Endothelial cell of umbilical vein (primary cell): ENCODE data around the gene POU6F2. TPM values are rescaled to one million over a fixed set of nuclear protein-coding genes. Genes with fewer than 3 reads are reported as not detected.

Experiments
- BruUV-seq: library from RNA; stranded (reverse); fragments of 400-500 nt; replicated peaks from 2 replicates; lab custom pipeline; 2021; lab: Mats Ljungman, UMichigan
- CTCF ChIA-PET: fragments of 300-600, 350-600 bp; sonication (Branson Sonifier 250); formaldehyde crosslinking; loops from one replicate; lab custom pipeline; 2021; ENCODE audit warnings: antibody characterized with exemption, inconsistent platforms; lab: Charles Lee
- POLR2A ChIA-PET: fragments of 300-600, 350-600 bp; sonication (Branson Sonifier 250); formaldehyde crosslinking; loops from one replicate; lab custom pipeline; 2021; ENCODE audit warnings: antibody characterized with exemption, inconsistent platforms; lab: Charles Lee
- DNase-seq: peaks from one replicate; pipeline ENCODE4 v3.0.0-alpha.2; 2011; ENCODE audit warnings: low read depth, low spot score
- FAIRE-seq: peaks from 2 replicates; lab custom pipeline; 2011; peaks lifted over from hg19 to GRCh38; lab: Jason Lieb, UNC
- H2AFZ ChIP-seq: 2 replicates; pipeline ENCODE4 v1.6.0; 2012; ENCODE audit warnings: low read depth, low read length, control low read depth, inconsistent platforms
- H3K27ac ChIP-seq: 2 replicates; pipeline ENCODE4 v1.5.1; 2011; ENCODE audit warnings: low read depth, mild to moderate bottlenecking, control low read depth, low read length, moderate library complexity; ENCODE audit not compliant: insufficient read depth
- H3K27me3 ChIP-seq, 2 experiments: 2 replicates each; pipeline versions ENCODE4 v1.6.0 to v1.6.1; 2011; ENCODE audit warnings: low read length in 2 of 2, mixed read lengths in 1 of 2; ENCODE audit not compliant: control insufficient read depth in 2 of 2, insufficient read depth in 2 of 2
- H3K36me3 ChIP-seq, 2 experiments: 2 replicates in 1 of 2; 3 replicates in 1 of 2; pipeline ENCODE4 v1.5.1; 2011; ENCODE audit warnings: low read length in 2 of 2, mild to moderate bottlenecking in 1 of 2, moderate library complexity in 1 of 2; ENCODE audit not compliant: control insufficient read depth in 2 of 2, insufficient read depth in 2 of 2; ENCODE audit errors: extremely low read depth in 1 of 2
- H3K4me1 ChIP-seq: 3 replicates; pipeline ENCODE4 v1.5.1; 2011; ENCODE audit warnings: mild to moderate bottlenecking, low read length; ENCODE audit not compliant: control insufficient read depth, insufficient read depth; ENCODE audit errors: extremely low read depth
- H3K4me2 ChIP-seq: 2 replicates; pipeline ENCODE4 v1.6.1; 2011; ENCODE audit warnings: low read length, control low read depth, mixed read lengths; ENCODE audit not compliant: insufficient read depth
- H3K4me3 ChIP-seq, 3 experiments: fragments of 200-600 bp in 1 of 3; sonication (generic), shearing (Covaris generic) in 1 of 3; replicated peaks in 1 of 3; 2 replicates each; pipeline ENCODE4 v1.5.1; 2011 to 2016; ENCODE audit warnings: control low read depth in 3 of 3, low read length in 3 of 3, mild to moderate bottlenecking in 2 of 3, inconsistent platforms in 1 of 3, low read depth in 1 of 3, moderate library complexity in 1 of 3; ENCODE audit not compliant: insufficient read depth in 1 of 3
- H3K79me2 ChIP-seq: 2 replicates; pipeline ENCODE4 v1.6.0; 2012; ENCODE audit warnings: low read length, inconsistent platforms; ENCODE audit not compliant: control insufficient read depth, insufficient read depth
- H3K9ac ChIP-seq: replicated peaks from 2 replicates; pipeline ENCODE3; 2011; ENCODE audit warnings: low read length, control low read depth; ENCODE audit not compliant: insufficient read depth; ENCODE audit errors: extremely low read depth
- H3K9me1 ChIP-seq: replicated peaks from 3 replicates; pipeline ENCODE4 v1.6.0; 2011; ENCODE audit warnings: mild to moderate bottlenecking, low read length; ENCODE audit not compliant: control insufficient read depth, insufficient read depth; ENCODE audit errors: extremely low read depth
- H3K9me3 ChIP-seq: replicated peaks from 2 replicates; pipeline ENCODE4 v1.5.1; 2012; ENCODE audit warnings: low read length, inconsistent platforms; ENCODE audit not compliant: control insufficient read depth, insufficient read depth
- H4K20me1 ChIP-seq: replicated peaks from 2 replicates; pipeline ENCODE3; 2011; ENCODE audit warnings: mild to moderate bottlenecking, low read length; ENCODE audit not compliant: control insufficient read depth, insufficient read depth; ENCODE audit errors: extremely low read depth
- EZH2 ChIP-seq: IDR thresholded peaks from 2 replicates; pipeline ENCODE4 v1.6.1; 2012; ENCODE audit warnings: borderline replicate concordance, low read depth, mild to moderate bottlenecking, moderate library complexity, low read length, inconsistent platforms; ENCODE audit not compliant: severe bottlenecking
- FOS ChIP-seq: IDR thresholded peaks from 2 replicates; pipeline ENCODE4 v1.6.1; 2011; ENCODE audit warnings: mild to moderate bottlenecking, low read length, moderate library complexity, borderline replicate concordance; ENCODE audit not compliant: insufficient read depth
- GATA2 ChIP-seq: IDR thresholded peaks from 2 replicates; pipeline ENCODE4 v1.7.0; 2011; ENCODE audit warnings: low read depth, mild to moderate bottlenecking, moderate library complexity, mixed read lengths, low read length; ENCODE audit not compliant: insufficient read length, insufficient read depth
- JUN ChIP-seq: IDR thresholded peaks from 2 replicates; pipeline ENCODE4 v1.6.1; 2011; ENCODE audit warnings: borderline replicate concordance, low read depth; ENCODE audit not compliant: insufficient read length, insufficient read depth
- MYC ChIP-seq: IDR thresholded peaks from one replicate; pipeline ENCODE4 v1.6.1; 2011; ENCODE audit warnings: mild to moderate bottlenecking, low read depth, low read length
- POLR2A ChIP-seq: IDR thresholded peaks from 2 replicates; pipeline ENCODE4 v1.6.1; 2012; ENCODE audit warnings: low read depth, mild to moderate bottlenecking, control low read depth, low read length
- dilution Hi-C: fragments of 300-500 bp; cut with MboI; formaldehyde crosslinking; loops from one replicate; pipeline ENCODE4 v1.15.0; 2019; ENCODE audit warnings: low sequenced_read_pairs; ENCODE audit not compliant: extremely low pct_ligation_motif_present
- intact Hi-C: fragments of 100-400 bp; cut with micrococcal nuclease; formaldehyde crosslinking; loops from one replicate; pipeline ENCODE4 v1.10.0; 2022
- polyA plus RNA-seq, 4 experiments: library from polyadenylated mRNA; depleted of rRNA in 3 of 4; stranded (reverse) in 3 of 4; unstranded in 1 of 4; fragments of >200 nt; gene quantifications; 2 replicates each; pipeline versions ENCODE4 v1.2.1 to v1.2.3, GENCODE V29; 2011 to 2012; ENCODE audit warnings: missing spikeins in 1 of 4
- total RNA-seq: library from RNA; stranded (reverse); gene quantifications from 2 replicates; pipeline ENCODE4 v1.2.3, GENCODE V29; 2021
- TF ChIP-seq, protein P1 (sequence below): IDR thresholded peaks from 2 replicates; pipeline ENCODE4 v1.6.1; 2011; ENCODE audit not compliant: insufficient read depth, insufficient read length
- TF ChIP-seq, protein P2 (sequence below), 2 donors: IDR thresholded peaks; 1 replicate in 1 of 2; 2 replicates in 1 of 2; pipeline ENCODE4 v1.5.1; 2011; ENCODE audit warnings: low read length in 2 of 2, mild to moderate bottlenecking in 2 of 2, moderate library complexity in 2 of 2, control low read depth in 1 of 2, inconsistent platforms in 1 of 2, low read depth in 1 of 2; ENCODE audit not compliant: insufficient read depth in 1 of 2; ENCODE audit errors: extremely low read depth in 1 of 2

Gene POU6F2
- total and polyA plus RNA-seq, 2 donors (not counting 3 experiments of a cell fraction or from before 2014, with no cell fraction given) = 0.29 TPM; not detected in 1

DNA sequence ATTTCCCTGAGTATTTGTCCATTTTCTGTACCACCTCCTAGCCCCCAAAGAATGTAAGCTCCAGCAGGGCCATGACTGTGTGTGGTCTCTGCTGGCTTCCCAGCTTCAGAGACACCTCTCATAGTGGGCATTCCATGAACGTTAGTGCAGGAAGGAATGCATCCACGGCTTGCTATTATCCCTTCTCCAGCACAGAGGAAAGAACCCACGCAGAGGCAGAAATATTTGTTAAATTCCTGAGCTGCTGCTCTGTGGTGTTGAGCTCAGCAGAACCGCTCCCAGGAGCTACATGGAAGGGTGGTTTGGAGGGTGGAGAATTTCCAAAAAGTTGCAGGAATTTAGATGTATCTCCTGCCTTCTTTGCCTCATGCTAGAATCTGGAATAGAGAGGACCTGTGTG lies 275.2 kb downstream of the POU6F2 start:
- H3K4me2 ChIP-seq = no peak overlapping the region
- H3K9me1 ChIP-seq = no peaks in the 10 kb centered on the region
- H3K79me2 ChIP-seq = no peaks in the 10 kb centered on the region
- no peaks in the 10 kb centered on the region for H4K20me1 ChIP-seq
- no peaks in the 10 kb centered on the region for H3K4me1 ChIP-seq
- TF ChIP-seq MYC (no peak), GATA2 (no peak), FOS (no peak), JUN (no peak), POLR2A (no peak), EZH2 (no peak)
- TF ChIP-seq, protein P1, sequence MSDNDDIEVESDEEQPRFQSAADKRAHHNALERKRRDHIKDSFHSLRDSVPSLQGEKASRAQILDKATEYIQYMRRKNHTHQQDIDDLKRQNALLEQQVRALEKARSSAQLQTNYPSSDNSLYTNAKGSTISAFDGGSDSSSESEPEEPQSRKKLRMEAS = no peak
- TF ChIP-seq, protein P2, sequence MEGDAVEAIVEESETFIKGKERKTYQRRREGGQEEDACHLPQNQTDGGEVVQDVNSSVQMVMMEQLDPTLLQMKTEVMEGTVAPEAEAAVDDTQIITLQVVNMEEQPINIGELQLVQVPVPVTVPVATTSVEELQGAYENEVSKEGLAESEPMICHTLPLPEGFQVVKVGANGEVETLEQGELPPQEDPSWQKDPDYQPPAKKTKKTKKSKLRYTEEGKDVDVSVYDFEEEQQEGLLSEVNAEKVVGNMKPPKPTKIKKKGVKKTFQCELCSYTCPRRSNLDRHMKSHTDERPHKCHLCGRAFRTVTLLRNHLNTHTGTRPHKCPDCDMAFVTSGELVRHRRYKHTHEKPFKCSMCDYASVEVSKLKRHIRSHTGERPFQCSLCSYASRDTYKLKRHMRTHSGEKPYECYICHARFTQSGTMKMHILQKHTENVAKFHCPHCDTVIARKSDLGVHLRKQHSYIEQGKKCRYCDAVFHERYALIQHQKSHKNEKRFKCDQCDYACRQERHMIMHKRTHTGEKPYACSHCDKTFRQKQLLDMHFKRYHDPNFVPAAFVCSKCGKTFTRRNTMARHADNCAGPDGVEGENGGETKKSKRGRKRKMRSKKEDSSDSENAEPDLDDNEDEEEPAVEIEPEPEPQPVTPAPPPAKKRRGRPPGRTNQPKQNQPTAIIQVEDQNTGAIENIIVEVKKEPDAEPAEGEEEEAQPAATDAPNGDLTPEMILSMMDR (IDR thresholded peaks at IDR 0.05; ENCODE audit: extremely low read depth in 1 of 2, insufficient read depth in 1 of 2, low read depth in 1 of 2, low read length in 2 of 2) = no peak
- H3K9ac ChIP-seq = no peak overlapping the region
- dilution Hi-C loops = no loop called here
- intact Hi-C loops = no loop called here
- no peaks in the 10 kb centered on the region for H3K36me3 ChIP-seq
- ChIA-PET POLR2A (no interaction called here), CTCF (interaction anchor here (0.6 to 0.7 kb wide), 2 partner anchors 11 to 63 kb away, joined by 3 to 5 read pairs; no protein-coding TSS in a partner anchor)
- peaks cover 0 to 2% of the 10 kb centered on the region in 2 experiments for H3K27me3 ChIP-seq
- H3K4me3 ChIP-seq = no peak overlapping the region
- no peak for FAIRE-seq
- BruUV-seq = no TSS peak
- H3K27ac ChIP-seq = no peak overlapping the region
- H3K9me3 ChIP-seq = no peaks in the 10 kb centered on the region
- DNase-seq = no peak
- no peak overlapping the region for H2AFZ ChIP-seq
